Activated T-cell treated with anti-CD3 and anti-CD28 coated beads, Interleukin-2, amount 50 U/mL, for 48 hours (primary cell): Measurements from ENCODE around the gene PPP1R9B.
A peak's percentile ranks its signal among the peaks of the same experiment; 100 is the strongest.

Experiments used
- DNase-seq, 2 experiments: peaks; one replicate each; pipeline ENCODE4 v3.0.0-alpha.2; 2020

The PPP1R9B gene

DNA sequence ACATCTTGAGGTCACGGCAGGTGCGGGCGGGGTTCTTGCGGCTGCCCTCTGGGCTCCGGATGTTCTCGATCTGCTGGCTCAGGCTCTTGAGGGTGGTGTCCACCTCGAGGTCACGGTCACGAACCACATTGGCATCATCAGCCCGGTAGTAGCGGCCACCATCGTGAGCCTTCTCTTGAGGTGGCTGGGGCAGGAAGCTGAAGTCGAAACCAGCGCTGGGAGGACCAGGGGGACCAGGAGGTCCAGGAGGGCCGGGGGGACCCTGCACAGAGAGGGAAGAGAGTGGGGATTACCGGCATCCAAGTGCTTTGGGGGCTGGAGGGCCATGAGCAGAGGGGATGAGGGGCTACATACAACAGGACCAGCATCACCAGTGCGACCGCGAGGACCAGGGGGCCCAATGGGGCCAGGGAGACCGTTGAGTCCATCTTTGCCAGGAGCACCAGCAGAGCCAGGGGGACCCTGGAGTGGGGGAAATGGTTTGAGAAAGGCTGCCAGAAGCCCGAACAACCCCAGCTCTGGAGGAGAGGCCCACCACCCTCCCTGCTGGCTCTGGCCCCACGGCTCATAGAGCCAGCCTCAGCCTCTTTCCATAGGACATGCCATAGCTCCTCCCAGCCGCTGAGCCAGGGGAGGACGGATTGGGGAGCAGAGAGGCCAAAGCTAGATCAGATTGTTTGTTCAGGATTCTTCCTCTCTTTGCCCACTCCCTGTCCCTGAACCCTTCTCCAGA is 36.4 kb upstream of the PPP1R9B start:
- no peak for DNase-seq

DNA sequence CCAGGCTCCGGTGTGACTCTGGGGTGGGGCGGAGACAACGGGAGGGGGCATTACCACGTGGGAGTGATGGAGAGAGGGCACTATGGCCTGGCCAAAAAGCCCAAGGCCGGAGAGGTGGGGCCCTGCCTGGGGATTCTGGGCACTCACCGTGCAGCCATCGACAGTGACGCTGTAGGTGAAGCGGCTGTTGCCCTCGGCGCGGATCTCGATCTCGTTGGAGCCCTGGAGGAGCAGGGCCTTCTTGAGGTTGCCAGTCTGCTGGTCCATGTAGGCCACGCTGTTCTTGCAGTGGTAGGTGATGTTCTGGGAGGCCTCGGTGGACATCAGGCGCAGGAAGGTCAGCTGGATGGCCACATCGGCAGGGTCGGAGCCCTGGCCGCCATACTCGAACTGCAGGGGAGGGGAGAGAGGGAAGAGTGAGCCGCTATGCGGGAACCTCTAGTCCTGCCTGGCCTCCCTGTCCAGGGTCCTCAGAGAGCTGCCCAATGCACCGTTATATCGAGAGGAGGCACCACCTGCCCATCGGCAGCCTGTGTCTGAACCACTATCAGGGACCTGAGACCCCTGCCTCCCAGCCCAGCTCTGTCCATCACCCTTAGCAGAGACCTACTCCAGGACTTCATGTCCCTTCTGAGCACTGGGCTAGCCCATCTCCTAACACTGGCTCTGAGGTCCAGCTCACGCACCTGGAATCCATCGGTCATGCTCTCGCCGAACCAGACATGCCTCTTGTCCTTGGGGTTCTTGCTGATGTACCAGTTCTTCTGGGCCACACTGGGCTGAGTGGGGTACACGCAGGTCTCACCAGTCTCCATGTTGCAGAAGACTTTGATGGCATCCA is 35.4 kb upstream of the PPP1R9B start:
- no peak for DNase-seq

DNA sequence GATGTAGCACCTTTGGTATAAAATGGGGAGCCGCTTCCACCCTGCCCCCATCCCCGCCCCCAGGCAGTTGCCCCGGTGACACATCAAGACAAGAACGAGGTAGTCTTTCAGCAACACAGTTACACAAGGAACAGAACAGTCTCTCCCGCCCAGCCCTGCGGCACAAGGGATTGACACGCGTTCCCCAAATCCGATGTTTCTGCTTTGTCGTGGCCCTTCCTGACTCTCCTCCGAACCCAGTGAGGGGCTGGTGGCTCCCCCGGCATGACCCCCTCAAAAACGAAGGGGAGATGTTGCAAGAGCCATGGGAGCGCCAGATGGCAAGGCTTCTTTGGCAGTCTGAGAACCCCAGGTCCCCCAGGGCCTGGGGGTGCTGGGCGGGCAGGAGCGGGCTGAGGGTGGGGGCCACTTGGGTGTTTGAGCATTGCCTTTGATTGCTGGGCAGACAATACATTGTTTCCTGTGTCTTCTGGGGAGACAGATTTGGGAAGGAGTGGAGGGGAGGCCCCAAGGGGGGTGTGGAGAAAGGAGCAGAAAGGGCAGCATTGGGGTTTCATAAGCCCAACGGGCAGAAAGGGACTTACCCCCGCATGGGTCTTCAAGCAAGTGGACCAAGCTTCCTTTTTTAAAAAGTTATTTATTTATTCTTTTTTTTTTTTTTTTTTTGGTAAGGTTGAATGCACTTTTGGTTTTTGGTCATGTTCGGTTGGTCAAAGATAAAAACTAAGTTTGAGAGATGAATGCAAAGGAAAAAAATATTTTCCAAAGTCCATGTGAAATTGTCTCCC is 34.3 kb upstream of the PPP1R9B start:
- DNase-seq = no peak

DNA sequence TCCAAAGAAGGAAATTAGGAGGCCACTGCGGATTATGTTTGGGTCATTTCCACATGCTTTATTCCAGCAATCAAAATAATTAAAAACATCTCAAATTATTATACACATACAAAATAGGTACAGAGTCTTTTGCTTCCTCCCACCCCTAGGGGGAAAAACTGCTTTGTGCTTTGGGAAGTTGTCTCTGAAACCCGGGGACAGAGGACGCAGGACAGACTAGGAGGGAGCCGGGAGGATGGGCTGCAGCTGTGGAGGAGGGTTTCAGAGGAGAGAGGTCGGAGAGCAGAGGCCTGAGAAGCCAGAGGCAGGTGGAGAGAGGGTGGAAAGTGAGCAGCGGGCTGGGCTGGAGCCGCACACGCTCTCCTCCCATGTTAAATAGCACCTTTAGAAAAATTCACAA is 33.6 kb upstream of the PPP1R9B start:
- no peak for DNase-seq

DNA sequence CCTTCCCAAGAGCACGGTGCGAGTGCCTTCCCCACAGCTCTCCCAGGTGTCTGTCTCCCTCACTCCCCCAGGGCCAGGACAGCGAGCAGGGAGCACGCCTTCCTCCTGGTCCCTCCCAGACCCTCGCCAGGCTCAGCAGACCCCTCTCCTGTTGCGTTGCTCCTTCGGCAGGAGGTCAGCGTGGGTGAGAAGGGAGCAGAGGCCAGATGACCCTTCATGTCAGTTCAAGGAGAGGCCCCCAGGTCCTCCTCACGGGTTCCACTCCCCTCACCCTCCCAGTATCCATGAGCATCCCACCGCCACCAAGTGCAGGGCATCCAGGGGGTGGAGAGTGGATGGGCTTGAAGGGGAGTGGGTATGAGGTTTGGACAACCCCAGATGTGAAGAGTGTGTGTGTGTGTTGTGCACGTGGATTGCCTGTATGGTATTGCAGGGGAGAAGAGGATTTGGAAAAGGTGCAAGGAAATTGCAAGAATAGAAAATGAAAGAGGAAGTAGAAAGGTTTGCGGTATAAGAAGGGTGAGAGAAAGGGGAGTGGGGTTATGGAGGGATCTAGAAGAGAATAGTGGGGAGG is 33.0 kb upstream of the PPP1R9B start:
- no peak for DNase-seq

DNA sequence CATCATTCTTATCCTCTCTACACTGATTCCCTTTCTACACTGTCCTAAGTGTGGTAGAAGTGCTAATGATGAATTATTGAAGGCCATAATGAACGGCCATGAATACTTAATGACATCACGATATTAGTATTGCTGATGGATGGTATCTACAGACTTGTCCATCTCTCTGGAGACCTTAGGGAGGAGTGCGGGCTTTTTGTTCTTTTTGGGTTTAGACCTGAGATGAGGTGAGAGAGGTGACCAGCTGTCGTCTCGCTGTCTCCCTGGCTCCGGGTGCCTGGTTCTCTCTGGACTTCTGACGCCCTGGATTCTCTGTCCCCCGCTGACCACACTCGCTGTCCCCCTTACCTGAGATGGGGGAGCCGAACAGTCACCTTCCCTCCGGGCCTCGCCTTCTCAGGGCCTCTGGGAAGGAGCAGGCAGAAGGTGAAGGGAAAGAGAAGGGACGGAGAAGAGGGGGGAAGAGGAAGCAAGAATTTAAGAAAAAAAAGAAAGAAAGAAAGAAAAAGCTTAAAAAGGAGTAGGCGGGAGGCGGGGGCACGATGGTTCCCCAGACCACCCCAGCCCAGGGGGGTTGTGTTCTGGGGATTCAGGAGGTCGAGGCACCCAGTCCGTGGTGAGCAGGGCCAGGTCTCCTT is 32.4 kb upstream of the PPP1R9B start:
- no peak for DNase-seq

DNA sequence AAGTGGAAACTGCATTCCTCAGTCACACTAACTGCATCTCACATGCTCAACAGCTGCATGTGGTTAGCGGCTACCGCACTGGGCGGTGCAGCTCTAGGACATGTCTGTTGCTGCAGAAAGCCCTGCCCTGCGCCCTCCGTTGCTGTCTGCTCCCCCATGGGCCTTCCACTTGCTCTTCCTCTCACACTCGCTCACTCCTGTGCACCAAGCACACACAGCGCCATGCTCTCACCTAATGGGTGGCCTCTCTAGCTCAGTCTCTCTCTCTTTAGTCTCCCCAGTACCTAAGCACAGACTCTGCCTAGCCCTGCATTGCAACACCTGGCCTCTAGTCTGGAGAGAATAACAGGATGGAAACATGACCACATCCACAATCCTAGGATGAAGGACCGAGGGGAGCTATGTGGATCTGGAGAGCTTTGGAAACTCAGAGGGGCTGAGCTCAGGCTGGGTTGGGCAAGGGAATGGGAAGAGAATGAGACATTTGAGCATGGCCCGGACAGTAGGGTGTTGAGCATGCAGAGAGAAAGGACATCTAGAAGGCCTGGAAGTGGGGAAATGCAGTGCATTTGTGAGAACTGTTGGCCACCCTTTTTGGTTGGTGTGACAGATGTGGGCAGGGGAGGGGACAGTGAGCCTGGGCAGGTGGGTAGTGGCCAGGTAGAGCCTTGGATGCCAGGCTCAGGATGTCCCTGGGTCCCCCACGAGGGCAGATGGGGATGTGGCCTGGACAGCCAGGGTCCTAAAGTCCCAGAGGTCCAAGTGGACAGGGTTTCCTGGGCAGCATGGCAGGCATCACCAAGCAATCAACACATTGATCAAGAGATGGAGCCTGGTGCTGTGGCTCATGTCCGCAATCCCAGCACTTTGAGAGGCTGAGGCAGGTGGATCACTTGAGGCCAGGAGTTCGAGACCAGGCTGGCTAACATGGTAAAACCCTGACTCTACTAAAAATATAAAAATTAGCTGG is 31.4 kb upstream of the PPP1R9B start:
- no peak for DNase-seq

DNA sequence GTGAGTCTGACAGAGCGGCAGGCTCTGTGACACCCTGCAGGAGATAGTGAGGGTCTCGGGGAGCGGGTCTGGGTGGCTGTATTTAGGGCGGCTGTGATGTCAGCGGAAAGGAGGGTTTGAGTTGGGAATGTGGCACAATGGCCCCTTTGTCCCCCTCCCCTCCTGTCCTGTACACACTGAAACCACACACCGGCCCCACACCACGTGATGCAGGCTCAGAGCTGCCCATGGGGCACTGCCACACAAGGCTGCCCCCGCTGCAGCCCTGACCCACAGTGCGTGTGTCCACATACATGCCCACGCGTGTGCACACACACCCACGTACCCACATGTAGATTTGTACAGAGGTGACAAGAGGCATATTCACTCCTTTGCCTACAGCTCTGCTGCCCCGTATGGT is 30.7 kb upstream of the PPP1R9B start:
- no peak for DNase-seq

DNA sequence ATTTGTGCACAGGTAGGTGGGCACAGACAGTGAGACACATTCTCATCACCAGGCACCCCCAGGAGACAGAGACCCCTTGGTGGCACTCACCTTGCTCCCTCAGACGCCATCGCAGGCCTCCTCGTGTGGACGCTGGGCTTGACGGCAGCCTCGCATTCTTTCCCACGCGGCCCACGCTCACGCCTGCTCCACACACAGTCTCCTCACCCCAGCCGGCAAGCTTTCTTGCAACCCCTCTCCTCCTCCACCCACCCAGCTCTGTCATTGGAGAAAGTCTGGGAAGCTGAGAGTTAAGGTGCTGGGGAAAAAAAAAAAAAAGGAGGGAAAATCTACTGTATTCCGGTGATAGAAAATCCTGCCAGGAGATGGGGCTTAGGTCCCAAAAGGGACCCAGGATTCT is 30.1 kb upstream of the PPP1R9B start:
- no peak for DNase-seq

DNA sequence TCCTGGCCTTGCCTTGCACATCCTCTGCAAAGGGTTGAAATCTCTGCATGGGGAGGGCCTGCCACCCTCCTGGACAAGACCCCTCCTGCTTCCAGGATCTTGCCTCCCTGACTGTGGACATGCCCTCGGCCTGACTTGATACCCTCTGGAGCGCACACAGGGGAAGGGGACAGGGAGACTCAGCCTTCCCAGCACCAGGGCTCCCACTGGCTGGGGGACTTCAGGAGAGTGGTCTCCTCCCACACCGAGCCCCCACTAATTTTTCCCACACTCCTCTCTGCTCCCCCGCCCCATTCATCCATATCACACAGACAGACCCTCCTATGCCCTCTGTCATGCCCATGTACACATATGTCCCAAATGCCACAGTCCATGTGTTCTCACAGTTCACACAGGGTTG is 29.6 kb upstream of the PPP1R9B start:
- DNase-seq = no peak

DNA sequence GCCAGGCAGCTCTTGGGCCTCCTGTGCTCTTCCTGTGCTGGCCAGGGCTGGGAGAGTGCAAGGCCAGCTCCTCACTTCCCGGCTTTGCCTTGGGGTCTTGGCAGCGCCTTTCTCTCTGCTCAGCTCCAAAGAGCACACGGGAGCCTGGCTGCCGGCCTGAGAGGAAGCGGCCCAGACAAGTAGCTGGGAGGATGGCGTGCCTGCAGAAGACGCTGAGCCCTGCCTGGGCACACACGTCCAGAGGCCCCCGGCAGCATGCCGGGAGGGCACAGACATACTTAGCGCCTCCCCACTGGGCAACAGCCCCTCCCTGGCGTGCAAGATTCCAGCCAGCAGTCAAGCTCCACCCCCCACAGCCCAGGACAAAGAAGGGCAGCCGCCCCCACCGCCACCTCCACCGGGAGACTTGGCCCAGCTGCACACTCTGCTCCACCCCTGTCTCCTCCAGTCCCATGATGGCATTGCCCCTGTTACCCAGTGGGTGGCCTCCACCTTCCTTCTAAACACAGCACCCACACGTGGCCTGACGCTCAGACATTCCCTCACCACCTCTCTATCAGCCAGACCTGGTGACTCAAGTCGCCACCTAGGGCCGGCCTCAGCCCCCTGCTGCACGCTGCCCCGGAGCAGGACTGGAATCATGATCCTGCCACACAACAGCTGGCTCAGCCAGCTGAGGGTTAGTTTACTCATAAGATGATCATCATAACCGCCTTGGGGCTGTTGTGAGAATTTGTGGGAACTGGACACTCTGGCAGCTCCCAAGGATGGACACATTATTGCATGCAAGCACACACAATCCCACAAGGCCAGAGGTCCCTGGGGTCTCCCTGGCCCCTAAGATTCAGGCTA is 27.7 kb upstream of the PPP1R9B start:
- DNase-seq = peak; percentile 63 to 68

DNA sequence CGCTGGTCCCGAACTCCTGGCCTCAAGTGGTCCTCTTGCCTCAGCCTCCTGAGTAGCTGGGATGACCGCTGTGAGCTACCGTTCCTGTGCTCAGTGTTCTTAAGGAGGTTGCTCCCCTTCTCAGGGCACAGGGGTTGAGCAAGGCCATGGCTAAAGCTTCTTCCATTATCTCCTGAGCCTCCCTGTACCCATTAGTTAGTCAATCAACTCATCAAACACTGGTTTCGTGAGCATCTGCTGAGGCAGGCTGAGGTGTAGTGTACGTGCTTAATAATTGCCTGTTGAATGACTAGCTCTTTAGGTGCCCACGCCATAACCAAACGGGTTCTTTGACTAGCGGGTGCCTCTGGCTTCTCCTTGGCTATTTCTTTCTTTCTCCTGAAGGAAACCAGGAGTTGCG is 27.0 kb upstream of the PPP1R9B start:
- DNase-seq = no peak

DNA sequence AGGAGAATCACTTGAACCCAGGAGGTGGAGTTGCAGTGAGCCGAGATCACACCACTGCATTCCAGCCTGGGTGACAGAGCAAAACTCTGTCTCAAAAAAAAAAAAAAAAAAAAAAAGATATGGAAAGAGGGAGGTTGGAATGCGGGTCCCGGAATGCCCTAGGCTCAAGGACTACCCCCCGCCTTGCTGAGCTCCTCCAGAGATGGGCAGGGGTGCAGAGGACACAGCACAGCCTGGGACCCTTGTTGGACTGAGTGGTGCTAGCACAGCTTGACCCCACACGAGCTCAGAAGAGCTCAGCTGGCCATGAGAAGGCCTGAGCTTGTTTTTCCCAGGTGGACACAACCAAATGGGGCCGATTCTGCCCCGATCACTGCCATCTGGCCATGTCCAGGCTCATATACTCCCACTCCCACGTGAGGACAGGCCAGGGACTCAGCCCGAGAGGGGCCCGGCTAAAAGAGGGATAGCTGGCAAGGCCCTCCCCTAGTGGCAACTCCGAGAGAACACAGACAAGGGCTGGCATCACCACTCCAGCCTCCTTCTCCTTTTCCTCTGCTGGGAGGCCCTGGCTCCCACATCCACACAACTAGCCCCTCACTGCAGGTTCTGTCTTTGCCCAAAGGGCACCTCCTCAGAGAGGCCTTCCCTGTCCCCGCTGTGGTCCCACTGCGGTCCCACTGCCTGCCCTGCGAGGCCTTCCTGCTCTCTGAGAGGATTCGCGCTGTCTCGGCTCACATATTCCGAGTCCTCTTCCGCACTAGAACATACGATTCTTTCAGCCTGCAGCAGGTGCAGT is 26.3 kb upstream of the PPP1R9B start:
- DNase-seq = no peak

DNA sequence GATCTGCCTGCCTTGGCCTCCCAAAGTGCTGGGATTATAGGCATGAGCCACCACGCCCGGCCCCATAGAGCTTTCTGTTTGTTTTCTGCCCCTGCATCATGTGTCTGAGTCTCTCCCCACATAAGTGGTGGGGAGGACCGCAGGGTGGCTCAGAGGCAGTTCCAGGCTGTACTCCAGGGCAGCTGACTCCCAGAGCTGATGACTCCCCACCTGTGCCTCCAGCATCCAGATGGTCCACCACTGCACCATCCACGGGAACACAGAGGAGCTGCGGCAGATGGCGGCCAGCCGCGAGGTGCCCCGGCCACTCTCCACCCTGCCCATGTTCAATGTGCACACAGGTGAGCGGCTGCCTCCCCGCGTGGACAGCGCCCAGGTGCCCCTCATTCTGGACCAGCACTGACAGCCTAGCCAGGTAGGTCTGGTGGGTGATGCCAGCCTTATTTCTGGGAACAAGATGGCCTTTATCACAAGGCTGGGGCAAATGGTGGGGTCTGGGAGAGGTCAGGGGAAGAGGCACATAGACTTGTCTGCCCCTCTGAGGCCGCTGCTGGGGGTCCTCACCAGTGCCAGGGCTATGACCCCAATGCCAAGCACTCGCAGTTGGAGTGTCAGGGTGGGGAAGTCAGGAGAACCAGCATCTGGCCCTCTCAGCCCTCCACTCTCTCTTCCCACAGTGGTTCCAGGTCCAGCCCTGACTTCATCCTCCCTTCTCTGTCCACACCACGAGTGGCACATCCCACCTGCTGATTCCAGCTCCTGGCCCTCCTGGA is 24.7 kb upstream of the PPP1R9B start:
- no peak for DNase-seq

DNA sequence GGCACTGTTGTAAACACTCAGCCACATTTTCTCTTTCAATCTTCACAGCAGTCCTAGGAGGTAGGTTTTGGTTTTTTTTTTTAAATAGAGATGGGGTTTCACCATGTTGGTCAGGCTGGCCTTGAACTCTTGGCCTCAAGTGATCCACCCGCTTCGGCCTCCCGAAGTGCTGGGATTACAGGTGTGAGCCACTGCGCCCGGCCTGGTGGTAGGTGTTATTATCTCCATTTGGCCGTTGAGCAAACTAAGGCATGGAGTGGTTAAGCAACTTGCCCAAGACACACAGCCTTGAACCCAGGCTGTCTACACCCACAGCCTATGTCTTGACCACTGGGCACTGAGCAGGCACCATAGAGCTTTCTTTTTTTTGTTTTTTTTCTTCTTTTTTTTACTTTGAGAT is 24.0 kb upstream of the PPP1R9B start:
- DNase-seq = no peak

DNA sequence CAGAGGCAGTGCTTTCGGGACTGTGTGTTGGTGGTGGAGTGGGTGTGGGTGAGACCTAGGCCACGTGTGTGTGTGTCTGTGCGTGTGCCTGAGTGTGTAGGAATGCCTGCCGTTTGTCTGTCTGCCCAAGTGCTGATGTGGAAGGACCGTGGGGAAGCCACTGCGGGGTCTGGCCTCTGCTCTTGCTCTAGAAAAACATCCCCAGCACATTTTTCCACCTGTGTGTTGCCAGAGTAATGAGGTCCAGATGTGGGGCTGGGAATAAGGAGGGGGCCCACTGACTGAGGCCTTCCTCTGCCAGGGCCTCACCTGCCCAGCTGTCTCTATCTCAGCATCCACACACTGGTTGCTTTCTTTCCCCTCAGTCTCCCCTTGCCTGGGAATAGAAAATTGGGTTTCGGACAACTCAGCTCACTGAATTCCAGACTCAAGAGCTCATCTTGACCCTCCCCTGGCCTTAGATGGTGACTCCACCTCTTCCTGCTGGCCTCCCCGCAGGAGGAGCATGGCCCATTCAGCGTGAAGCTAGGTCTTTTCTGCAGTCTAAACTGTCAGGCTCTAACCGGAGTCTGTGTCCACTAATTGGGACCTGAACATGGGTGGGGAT is 23.0 kb upstream of the PPP1R9B start:
- DNase-seq = no peak

DNA sequence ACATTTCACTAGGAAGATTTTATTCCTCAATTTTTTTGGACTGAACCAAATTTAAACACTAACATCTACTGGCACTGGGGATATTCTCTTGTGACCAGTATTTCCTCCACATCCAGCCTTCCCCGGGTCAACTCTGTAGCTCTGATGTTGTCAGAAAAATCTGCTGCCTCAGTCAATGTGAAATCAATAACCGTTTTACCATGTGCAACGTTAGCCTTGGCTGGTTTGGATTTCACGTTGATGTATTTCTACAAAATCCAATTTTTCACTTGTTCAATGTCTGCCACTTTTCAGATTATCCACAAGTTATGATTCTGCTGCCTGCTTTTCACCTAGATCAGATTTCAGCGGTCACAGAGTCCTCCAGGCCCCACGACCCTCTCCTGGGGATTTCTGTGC is 22.5 kb upstream of the PPP1R9B start:
- no peak for DNase-seq

DNA sequence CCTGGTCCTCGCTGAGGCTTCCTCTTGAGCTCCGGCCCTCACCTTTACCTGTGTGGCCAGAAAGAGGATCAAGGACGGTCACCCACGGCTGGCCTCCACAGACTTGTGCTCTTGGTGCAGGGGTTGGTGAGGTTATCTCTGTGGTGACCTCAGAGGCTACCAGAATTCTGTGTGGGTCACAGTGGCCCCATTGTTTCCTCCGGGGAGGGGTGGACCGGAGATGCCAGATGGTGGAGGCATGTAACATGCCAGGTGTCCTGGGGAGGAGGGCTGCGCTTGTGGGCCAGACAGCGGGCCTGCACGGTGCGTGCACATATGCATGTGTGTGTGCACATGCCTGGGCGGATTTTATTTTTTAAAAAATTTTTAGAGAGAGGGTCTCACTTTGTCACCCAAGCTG is 21.7 kb upstream of the PPP1R9B start:
- no peak for DNase-seq
